GM12872 (cell line): ENCODE results near the gene DHX32.

ENCODE experiments used
- CTCF ChIP-seq: IDR thresholded peaks from 3 replicates; pipeline ENCODE4 v1.5.1; 2011; ENCODE audit warnings: low read depth, mild to moderate bottlenecking, low read length, moderate library complexity; ENCODE audit not compliant: insufficient read depth

DHX32 gene

GRCh38 chr10:125850766-125851731 is 30.0 kb downstream of the DHX32 start:
- TF ChIP-seq CTCF, result no peak

- no peak for TF ChIP-seq CTCF
Measured at GRCh38 chr10:125849448-125849847, 31.6 kb downstream of the DHX32 start.

GRCh38 chr10:125848857-125849256 is 32.2 kb downstream of the DHX32 start:
- TF ChIP-seq CTCF, result no peak

- TF ChIP-seq CTCF, result no peak
Measured at GRCh38 chr10:125848371-125848770, 32.7 kb downstream of the DHX32 start.

- no peak for TF ChIP-seq CTCF
Measured at GRCh38 chr10:125846894-125847293, 34.2 kb downstream of the DHX32 start.

GRCh38 chr10:125845617-125846016 is 35.5 kb downstream of the DHX32 start:
- no peak for TF ChIP-seq CTCF

- no peak for TF ChIP-seq CTCF
Measured at GRCh38 chr10:125844751-125845221, 36.3 kb downstream of the DHX32 start.
